ENCODE results near the gene GLRA1.
"Not testable (repeated sequence)": the region's sequence is repeated elsewhere in the genome, so short reads cannot be mapped to it uniquely, and the experiment has no call there.

Gene GLRA1

GRCh38 chr5:151912360-151912759 is 12.3 kb downstream of the GLRA1 start:
- DNase-seq, result no peak

GRCh38 chr5:151911011-151911410 is 13.6 kb downstream of the GLRA1 start:
- DNase-seq, result no peak

- DNase-seq, result no peak
These were observed 15.0 kb downstream of the GLRA1 start for GRCh38 chr5:151909628-151910027.

- no peak for DNase-seq
These were observed 18.4 kb downstream of the GLRA1 start for GRCh38 chr5:151906246-151906645.

GRCh38 chr5:151905557-151905961 is 19.1 kb downstream of the GLRA1 start:
- DNase-seq, result no peak

GRCh38 chr5:151904909-151905308 is 19.7 kb downstream of the GLRA1 start:
- no peak for DNase-seq

GRCh38 chr5:151904127-151904526 is 20.5 kb downstream of the GLRA1 start:
- DNase-seq, result no peak

- DNase-seq, result no peak
These were observed 21.4 kb downstream of the GLRA1 start for GRCh38 chr5:151903243-151903653.

GRCh38 chr5:151902215-151902614 is 22.4 kb downstream of the GLRA1 start:
- no peak for DNase-seq

- no peak for DNase-seq
These were observed 23.0 kb downstream of the GLRA1 start for GRCh38 chr5:151901611-151902010.

- no peak for DNase-seq
These were observed 23.8 kb downstream of the GLRA1 start for GRCh38 chr5:151900891-151901290.

GRCh38 chr5:151899399-151899798 is 25.3 kb downstream of the GLRA1 start:
- no peak for DNase-seq

- DNase-seq, result no peak
These were observed 26.8 kb downstream of the GLRA1 start for GRCh38 chr5:151897896-151898295.

GRCh38 chr5:151897020-151897552 is 27.6 kb downstream of the GLRA1 start:
- DNase-seq, result no peak

GRCh38 chr5:151896031-151896691 is 28.5 kb downstream of the GLRA1 start:
- no peak for DNase-seq

GRCh38 chr5:151895660-151896030 is 29.0 kb downstream of the GLRA1 start:
- no peak for DNase-seq

GRCh38 chr5:151893485-151893884 is 31.2 kb downstream of the GLRA1 start:
- not testable (repeated sequence) for DNase-seq

- no peak for DNase-seq
These were observed 32.3 kb downstream of the GLRA1 start for GRCh38 chr5:151892393-151892792.

GRCh38 chr5:151890299-151890698 is 34.4 kb downstream of the GLRA1 start:
- DNase-seq, result no peak

GRCh38 chr5:151889614-151890013 is 35.0 kb downstream of the GLRA1 start:
- no peak for DNase-seq

- no peak for DNase-seq
These were observed 37.9 kb downstream of the GLRA1 start for GRCh38 chr5:151886546-151887275.

- no peak for DNase-seq
These were observed 39.3 kb downstream of the GLRA1 start for GRCh38 chr5:151885138-151885908.

- DNase-seq, result no peak
These were observed 42.9 kb downstream of the GLRA1 start for GRCh38 chr5:151881621-151882225.

Data from activated CD8-positive, alpha-beta memory T cell treated with anti-CD3 and anti-CD28 coated beads, Interleukin-2, amount 50 U/mL, for 4 hours (primary cell).